K562 (cell line): ENCODE results near the gene ABCA4.

Experiments used
- ESRRA ChIP-seq: fragments of 450-650 bp; IDR thresholded peaks from 2 replicates; pipeline ENCODE4 v1.6.1; 2014; ENCODE audit warnings: low read depth, mild to moderate bottlenecking, moderate library complexity, borderline replicate concordance
- NFIC ChIP-seq: fragments of 450-650 bp; IDR thresholded peaks from 2 replicates; pipeline ENCODE4 v1.6.1; 2017; ENCODE audit warnings: mild to moderate bottlenecking, inconsistent platforms

DNA sequence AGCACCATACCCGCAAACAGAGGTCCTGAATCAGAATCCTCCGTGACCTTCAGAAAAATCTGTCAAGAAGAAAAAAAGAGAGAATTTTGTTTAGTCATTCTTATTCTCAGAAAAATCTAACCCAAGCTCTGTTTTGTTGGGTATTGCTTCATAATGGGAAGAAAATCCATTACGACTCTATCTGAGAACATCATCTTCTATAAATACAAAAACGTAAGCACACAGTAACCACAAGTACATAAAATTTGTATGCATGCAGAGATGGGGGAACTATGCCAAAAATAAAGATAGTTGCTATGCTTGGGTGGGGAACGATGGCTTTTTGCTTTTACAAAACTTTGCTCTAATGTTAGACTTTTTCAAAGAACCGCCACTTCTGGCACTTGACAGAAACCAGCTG, 84.2 kb downstream of the ABCA4 start:
- TF ChIP-seq NFIC (no peak), ESRRA (no peak)
